Activated naive CD8-positive, alpha-beta T cell (primary cell): ENCODE measurements around the gene PFKFB2.

Experiments
- H3K27ac Mint-ChIP-seq: one replicate; pipeline ENCODE4 v1.8.0; 2021; ENCODE audit warnings: mixed read lengths
- H3K27me3 Mint-ChIP-seq: one replicate; pipeline ENCODE4 v1.8.0; 2021; ENCODE audit warnings: mixed read lengths
- H3K36me3 Mint-ChIP-seq: one replicate; pipeline ENCODE4 v1.8.0; 2021; ENCODE audit warnings: mixed read lengths
- H3K4me1 Mint-ChIP-seq: one replicate; pipeline ENCODE4 v1.8.0; 2021; ENCODE audit warnings: low read depth, mixed read lengths
- H3K4me3 Mint-ChIP-seq: one replicate; pipeline ENCODE4 v1.8.0; 2021; ENCODE audit warnings: mild to moderate bottlenecking, mixed read lengths
- H3K9me3 Mint-ChIP-seq: one replicate; pipeline ENCODE4 v1.8.0; 2021; ENCODE audit warnings: low read depth, mixed read lengths

Gene PFKFB2

GRCh38 chr1:207019161-207019560 is 33.9 kb upstream of the PFKFB2 start:
- H3K27me3 Mint-ChIP-seq: no peaks in the 10 kb centered on the region
- no peaks in the 10 kb centered on the region for H3K36me3 Mint-ChIP-seq
- no peaks in the 10 kb centered on the region for H3K9me3 Mint-ChIP-seq
- H3K4me1 Mint-ChIP-seq: no peaks in the 10 kb centered on the region
- no peak overlapping the region for H3K4me3 Mint-ChIP-seq
- H3K27ac Mint-ChIP-seq: no peak overlapping the region

DNA sequence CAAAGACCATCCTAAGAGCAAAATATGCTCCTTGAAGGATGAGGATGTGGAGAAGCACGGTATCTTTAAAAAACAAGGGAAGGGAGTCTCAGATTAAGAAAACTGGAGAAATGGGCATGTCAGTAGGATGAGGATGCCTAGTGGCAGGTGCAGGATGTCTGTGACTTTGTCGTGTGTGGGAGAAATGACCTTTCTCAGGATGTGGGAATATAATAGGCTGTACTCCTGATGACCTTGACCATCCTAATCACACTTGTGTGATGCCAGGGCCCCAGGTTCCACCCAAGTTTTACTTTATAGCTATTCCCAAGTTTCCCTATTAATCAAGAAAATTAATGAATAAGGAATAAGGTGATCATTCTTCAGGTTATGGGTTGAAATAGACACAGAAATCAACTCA is 33.4 kb upstream of the PFKFB2 start:
- H3K27ac Mint-ChIP-seq: no peak overlapping the region
- H3K27me3 Mint-ChIP-seq: no peaks in the 10 kb centered on the region
- H3K4me3 Mint-ChIP-seq: no peak overlapping the region
- H3K36me3 Mint-ChIP-seq: no peaks in the 10 kb centered on the region
- H3K9me3 Mint-ChIP-seq: no peaks in the 10 kb centered on the region
- H3K4me1 Mint-ChIP-seq: no peaks in the 10 kb centered on the region

DNA sequence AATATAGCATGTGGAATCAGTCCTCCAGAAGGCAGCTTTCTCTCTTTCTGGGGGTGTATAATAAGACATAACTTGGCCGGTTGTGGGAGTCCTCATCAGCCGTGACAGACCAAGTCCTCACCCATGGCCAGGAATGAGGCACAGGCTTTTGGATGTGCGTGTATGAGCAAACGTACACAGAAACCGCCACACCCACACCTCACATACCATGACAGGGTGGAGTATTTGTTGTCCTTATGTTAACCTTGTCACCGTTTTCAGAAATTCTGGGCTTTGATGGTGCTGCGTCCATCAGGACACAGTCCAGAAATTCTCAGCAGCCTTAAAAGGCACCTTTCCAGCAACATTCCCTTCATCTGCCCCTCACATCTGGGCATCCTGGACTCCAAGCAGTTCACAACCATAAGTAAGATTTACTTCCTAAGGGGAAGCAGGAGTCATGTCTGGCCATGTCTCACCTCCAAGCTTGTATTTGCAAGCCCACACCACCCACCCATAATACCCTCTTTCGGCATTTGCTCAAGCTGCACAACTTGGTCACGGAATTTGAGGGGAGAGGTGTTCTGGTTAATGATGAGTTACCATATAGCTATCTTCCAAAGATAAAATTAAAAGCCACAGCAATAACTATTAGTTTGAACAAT is 32.9 kb upstream of the PFKFB2 start:
- no peaks in the 10 kb centered on the region for H3K36me3 Mint-ChIP-seq
- no peak overlapping the region for H3K4me3 Mint-ChIP-seq
- no peaks in the 10 kb centered on the region for H3K9me3 Mint-ChIP-seq
- H3K27me3 Mint-ChIP-seq: no peaks in the 10 kb centered on the region
- H3K4me1 Mint-ChIP-seq: no peaks in the 10 kb centered on the region
- no peak overlapping the region for H3K27ac Mint-ChIP-seq

GRCh38 chr1:207020709-207021107 is 32.4 kb upstream of the PFKFB2 start:
- Mint-ChIP-seq H3K36me3 (no peaks in the 10 kb centered on the region), H3K27me3 (peaks cover 2% of the 10 kb centered on the region), H3K27ac (no peak overlapping the region), H3K9me3 (no peaks in the 10 kb centered on the region), H3K4me1 (no peaks in the 10 kb centered on the region), H3K4me3 (no peak overlapping the region)

DNA sequence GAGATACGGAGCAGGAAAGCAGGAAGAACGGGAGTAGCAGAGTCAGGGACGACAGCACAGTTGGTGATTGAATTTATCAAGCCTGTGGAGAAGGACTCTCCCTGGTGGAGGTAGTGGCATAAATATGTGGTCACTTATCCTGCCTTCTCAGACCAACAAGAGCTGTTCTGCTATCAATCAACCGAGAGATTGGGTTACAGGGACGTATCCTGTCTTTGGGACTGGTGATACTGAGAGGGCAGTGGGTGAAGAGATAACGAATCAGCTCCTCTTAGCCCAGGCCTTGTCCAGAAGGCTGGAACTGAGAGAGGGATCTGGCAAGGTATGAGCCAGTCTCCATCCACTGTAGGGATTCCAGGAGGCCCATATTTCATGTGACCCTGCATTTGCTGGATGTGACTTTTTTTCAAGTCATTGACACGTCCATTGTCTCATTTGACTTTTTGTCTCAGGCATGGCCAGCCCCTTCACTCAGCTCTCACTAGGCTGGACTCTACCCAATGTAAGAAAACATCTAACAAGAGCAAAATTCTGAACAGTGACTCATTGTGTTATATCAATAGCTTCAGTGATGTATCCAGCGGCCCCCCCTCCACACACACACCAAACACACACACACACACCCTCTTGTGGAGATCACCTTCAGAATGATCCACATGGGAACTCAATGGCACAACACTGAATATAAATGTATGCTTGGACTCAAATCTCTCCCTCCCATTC is 31.8 kb upstream of the PFKFB2 start:
- Mint-ChIP-seq H3K4me3 (no peak overlapping the region), H3K36me3 (no peaks in the 10 kb centered on the region), H3K4me1 (no peaks in the 10 kb centered on the region), H3K9me3 (no peaks in the 10 kb centered on the region), H3K27me3 (peaks cover 2% of the 10 kb centered on the region), H3K27ac (no peak overlapping the region)

DNA sequence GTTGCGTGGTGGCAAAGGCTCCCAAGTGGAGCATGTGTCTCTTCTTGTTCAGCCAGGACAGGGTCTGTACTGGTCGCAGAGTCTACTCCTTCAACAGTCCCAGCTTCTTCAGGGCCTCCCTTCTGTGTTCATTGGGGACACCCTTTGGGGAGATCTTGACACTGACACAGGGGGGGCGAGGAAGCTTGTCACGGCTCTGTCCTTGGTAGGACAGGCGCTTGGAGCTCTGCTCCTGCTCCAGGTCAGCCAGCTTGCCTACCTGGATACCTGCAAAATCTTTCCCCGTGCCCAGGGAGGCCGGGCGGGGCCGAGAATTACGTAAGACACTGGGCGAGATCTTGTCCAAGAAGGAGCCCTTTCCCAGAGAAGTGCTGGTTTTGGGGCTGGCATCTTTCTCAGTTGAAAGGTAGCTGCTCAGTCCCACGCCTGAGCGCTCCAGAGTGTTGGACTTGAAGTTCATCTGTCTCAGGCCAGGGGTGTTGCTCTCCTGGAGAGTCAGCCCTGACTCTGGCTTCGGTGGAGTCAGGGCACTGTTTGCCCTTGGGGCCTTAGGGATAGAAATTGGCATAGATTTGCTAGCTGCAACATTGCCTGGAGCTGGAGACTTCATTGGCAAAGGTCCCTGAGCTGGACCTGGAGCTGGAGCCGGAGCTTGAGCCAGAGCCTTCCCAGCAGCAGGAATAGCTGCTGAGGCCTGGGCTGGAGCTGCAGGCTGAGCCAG is 31.0 kb upstream of the PFKFB2 start:
- no peaks in the 10 kb centered on the region for H3K9me3 Mint-ChIP-seq
- H3K27me3 Mint-ChIP-seq: peaks cover 3% of the 10 kb centered on the region
- no peak overlapping the region for H3K27ac Mint-ChIP-seq

DNA sequence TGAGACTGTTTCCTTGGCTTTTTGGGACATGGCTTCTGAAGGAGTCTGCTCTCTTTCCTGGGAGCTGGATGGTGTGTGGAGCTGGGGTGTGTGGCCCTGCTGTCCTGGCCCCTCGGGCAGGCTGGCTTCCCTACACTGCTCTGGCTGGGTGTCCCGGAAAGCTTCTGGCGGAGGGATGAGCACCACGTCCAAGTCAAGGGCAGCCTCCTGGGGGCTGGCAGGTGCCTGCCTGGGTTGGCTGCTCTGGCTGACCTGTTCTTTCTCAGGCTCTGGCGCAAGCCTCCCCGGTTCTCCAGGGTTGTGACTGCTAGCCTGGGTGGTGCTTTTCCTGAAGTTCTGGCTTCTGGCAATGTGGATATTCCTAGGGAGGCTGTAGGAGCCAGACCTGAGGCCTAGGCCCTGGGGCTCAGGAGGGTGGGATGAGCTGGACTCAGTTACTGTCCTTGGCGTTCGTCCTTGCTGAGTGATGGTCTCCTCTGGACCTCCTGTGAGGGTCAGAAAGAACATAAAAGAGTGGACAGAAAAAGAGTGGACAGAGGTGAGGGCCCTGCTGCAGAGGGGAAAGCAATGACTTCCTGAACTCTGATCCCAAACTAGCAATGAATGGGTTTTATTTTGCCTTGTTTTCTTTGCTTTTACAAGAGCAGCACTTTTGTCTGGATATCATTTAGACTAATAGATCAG is 29.9 kb upstream of the PFKFB2 start:
- no peak overlapping the region for H3K4me3 Mint-ChIP-seq
- no peaks in the 10 kb centered on the region for H3K4me1 Mint-ChIP-seq
- H3K36me3 Mint-ChIP-seq: no peaks in the 10 kb centered on the region
- H3K9me3 Mint-ChIP-seq: no peaks in the 10 kb centered on the region
- peaks cover 7% of the 10 kb centered on the region for H3K27me3 Mint-ChIP-seq
- H3K27ac Mint-ChIP-seq: no peak overlapping the region

More for the DNA sequence above, 31.0 kb upstream of the PFKFB2 start:
- H3K36me3 Mint-ChIP-seq: no peaks in the 10 kb centered on the region
- no peaks in the 10 kb centered on the region for H3K4me1 Mint-ChIP-seq
- H3K4me3 Mint-ChIP-seq: no peak overlapping the region

DNA sequence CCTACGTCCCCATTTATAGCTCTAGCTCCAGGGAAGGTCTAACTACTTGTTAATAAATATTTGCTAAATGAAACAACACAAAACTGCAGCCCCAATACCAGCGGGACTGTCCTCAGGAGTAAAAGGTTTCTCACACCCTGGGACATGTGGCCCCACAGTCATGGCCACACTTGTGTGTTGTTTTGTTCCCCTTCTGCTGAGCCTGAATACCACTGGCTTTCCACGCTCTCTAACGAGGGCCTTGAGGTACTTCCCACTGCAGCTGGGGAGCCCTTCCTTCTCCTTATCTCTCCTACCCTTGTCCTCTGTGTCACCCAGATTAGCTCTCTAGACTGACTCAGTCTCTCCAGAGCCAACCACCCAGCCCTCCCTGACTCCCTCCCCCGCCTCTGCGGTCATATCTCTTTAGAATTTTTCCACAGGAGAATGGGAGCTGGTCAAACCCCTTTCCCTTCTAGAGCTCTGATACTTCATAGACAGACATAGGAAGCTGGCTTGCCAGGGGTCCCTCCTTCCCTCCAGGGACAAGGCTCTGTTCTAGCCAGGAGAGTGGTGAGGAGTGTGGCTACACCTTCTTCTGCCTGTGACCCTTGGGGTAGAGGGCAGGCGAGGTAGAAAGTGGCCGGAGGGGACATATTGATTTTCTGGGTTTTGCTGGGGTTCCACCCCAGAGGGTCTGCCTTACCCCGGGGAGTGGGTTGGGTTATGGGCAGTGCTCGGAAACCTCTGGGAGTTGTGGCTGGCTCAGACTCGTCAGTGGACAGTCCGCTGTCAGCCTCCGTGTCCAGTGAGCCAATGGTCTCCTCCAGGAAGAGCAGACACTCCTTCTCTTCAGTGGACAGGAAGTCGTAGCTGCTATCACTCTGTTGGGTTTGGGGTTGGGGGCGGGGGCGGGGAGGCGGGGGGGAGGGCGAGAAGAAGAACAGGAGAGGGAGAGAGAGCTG is 28.6 kb upstream of the PFKFB2 start:
- Mint-ChIP-seq H3K36me3 (no peaks in the 10 kb centered on the region), H3K4me1 (no peaks in the 10 kb centered on the region), H3K4me3 (no peak overlapping the region), H3K27ac (no peak overlapping the region), H3K27me3 (peaks cover 16% of the 10 kb centered on the region), H3K9me3 (no peaks in the 10 kb centered on the region)

- H3K4me3 Mint-ChIP-seq: no peak overlapping the region
- H3K36me3 Mint-ChIP-seq: no peaks in the 10 kb centered on the region
- no peaks in the 10 kb centered on the region for H3K9me3 Mint-ChIP-seq
- no peaks in the 10 kb centered on the region for H3K4me1 Mint-ChIP-seq
- H3K27me3 Mint-ChIP-seq: peaks cover 20% of the 10 kb centered on the region
- no peak overlapping the region for H3K27ac Mint-ChIP-seq
Measured at GRCh38 chr1:207025146-207025880, 27.8 kb upstream of the PFKFB2 start.

DNA sequence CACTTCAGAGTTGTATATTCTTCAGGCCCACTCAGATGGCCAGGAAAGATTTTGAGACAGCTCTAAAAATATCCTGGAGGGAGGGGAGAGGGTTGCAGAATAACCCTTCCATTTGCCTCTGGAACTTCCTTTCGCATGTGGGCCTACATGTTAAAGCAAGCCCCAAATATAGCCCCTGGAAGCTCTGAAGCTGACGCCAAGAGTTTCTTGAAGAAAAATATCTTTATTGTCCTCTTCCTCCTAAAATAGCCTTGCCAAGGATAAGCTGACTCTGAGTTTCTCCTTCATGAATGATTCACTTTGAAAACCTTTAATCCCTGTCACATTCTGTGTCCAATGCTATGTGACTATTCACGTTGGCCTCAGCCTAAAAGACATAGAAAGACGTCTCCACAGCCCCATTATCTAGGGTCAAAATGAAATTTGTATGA is 27.0 kb upstream of the PFKFB2 start:
- no peaks in the 10 kb centered on the region for H3K9me3 Mint-ChIP-seq
- H3K36me3 Mint-ChIP-seq: no peaks in the 10 kb centered on the region
- H3K27me3 Mint-ChIP-seq: peaks cover 22% of the 10 kb centered on the region
- H3K4me1 Mint-ChIP-seq: no peaks in the 10 kb centered on the region
- H3K27ac Mint-ChIP-seq: no peak overlapping the region
- no peak overlapping the region for H3K4me3 Mint-ChIP-seq

DNA sequence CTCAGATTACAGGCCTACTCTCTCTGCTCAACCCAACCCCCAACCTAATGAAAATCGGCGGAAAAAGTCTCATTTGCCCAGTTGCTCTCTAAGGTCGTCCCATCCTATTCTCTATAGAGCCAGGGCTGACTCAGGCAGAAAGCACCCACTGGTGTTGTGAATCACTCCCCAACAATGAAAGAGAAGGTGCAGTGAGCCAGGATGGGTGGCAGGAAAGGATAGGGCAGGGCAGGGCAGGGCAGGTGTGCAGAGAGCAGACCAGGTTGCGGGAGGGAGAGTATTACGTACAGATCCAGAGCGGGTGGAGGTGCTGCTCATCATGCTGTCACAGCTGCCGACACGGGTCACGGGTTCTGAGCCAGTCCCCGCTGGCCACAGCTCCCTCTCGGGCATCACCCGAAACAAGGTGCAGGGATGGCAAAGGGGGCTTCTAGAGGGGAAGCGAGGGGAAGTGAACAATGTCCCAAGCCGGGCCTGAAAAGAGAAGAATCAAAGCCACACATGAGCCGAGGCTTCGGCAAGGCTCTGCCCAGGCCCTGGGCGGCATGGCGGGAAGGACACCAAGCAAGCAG is 25.8 kb upstream of the PFKFB2 start:
- Mint-ChIP-seq H3K4me3 (no peak overlapping the region), H3K27ac (no peak overlapping the region), H3K4me1 (no peaks in the 10 kb centered on the region), H3K9me3 (no peaks in the 10 kb centered on the region), H3K36me3 (no peaks in the 10 kb centered on the region), H3K27me3 (peaks cover 28% of the 10 kb centered on the region)

- Mint-ChIP-seq H3K4me3 (no peak overlapping the region), H3K27me3 (peaks cover 28% of the 10 kb centered on the region), H3K4me1 (no peaks in the 10 kb centered on the region), H3K36me3 (no peaks in the 10 kb centered on the region), H3K27ac (no peak overlapping the region), H3K9me3 (no peaks in the 10 kb centered on the region)
Measured at GRCh38 chr1:207027921-207028320, 25.2 kb upstream of the PFKFB2 start.

- Mint-ChIP-seq H3K27me3 (peaks cover 28% of the 10 kb centered on the region), H3K9me3 (no peaks in the 10 kb centered on the region), H3K36me3 (no peaks in the 10 kb centered on the region), H3K4me3 (no peak overlapping the region), H3K27ac (no peak overlapping the region), H3K4me1 (no peaks in the 10 kb centered on the region)
Measured at GRCh38 chr1:207028884-207029650, 24.0 kb upstream of the PFKFB2 start.
